HG02678 (cell line): ENCODE results near the gene CHCHD6.
A peak's percentile ranks its signal among the peaks of the same experiment; 100 is the strongest.

Experiments used
- ATAC-seq: cut with Tn5 transposase; IDR thresholded peaks from one replicate; pipeline ENCODE4 v1.9.1; 2021; ENCODE audit warnings: mild to moderate bottlenecking, moderate library complexity; ENCODE audit not compliant: unreplicated experiment

The CHCHD6 gene

DNA sequence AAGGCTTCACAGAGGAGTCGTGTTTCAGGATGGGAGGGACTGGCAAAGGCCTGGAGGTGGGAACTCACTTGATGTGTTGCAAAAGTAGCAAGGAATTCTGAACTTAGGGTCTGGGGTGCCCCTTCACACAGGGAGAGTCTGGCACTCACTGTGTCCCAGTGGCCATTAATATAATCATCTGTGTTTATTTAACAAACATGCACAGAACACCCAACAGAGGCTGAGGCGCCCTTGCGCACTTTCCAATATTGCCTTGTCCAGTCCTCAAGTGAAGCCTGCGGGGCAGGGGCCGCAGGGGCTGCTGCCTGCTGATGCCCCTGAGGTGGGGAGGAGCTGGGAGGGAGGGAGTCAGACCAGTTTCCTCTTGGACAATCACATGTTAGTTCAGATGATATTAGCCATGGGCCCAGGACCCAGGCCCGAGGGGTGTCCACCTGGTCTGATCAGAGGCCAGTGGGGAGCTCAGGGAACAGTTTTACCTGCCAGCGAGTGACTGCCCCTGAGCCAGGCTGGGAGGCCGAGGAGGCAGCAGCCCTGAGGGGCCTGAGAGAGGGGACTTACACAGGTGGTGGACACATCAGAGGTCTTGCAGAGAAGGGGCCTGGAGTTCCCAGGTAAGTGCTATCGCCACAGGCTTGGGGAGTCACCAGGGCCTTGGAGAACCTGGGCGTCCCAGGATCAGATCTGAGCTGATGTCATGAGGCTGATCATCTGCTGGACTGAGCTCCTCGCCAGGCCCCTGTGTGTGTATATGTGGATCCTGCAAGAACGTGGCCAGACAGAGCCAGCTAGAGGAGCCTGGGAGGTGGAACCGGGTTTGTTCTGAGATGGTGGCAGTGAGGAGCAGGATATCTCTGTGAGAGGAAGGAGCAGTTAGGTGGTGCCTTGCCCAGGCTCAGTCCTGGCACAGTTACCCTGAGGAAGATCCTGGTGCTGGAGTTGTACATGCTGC is 35.3 kb upstream of the CHCHD6 start:
- ATAC-seq = no peak

- ATAC-seq = no peak
Measured at GRCh38 chr3:126671521-126671920, 32.5 kb upstream of the CHCHD6 start.

DNA sequence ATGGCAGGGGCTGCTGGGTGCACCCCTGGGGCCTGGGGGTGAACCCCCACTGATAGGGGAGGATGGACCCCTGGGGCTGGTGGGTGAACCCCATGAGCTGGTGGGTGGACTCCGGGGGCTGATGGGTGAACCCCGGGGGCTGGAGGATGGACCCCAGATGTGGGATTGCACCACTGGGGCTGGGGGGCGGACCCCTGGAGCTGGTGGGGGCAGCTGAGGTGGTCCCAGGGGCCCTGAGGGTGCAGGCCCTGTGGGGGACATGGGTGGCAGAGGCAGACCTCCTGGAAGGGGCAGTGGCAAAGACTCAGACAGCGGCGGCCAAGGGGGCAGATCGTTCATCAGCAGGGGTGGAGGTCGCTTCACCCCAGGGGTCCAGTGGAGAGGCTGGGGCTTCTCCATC is 31.7 kb upstream of the CHCHD6 start:
- ATAC-seq = no peak

- ATAC-seq = no peak
Measured at GRCh38 chr3:126672741-126673140, 31.3 kb upstream of the CHCHD6 start.

- ATAC-seq = no peak
Measured at GRCh38 chr3:126676919-126677705, 26.9 kb upstream of the CHCHD6 start.

DNA sequence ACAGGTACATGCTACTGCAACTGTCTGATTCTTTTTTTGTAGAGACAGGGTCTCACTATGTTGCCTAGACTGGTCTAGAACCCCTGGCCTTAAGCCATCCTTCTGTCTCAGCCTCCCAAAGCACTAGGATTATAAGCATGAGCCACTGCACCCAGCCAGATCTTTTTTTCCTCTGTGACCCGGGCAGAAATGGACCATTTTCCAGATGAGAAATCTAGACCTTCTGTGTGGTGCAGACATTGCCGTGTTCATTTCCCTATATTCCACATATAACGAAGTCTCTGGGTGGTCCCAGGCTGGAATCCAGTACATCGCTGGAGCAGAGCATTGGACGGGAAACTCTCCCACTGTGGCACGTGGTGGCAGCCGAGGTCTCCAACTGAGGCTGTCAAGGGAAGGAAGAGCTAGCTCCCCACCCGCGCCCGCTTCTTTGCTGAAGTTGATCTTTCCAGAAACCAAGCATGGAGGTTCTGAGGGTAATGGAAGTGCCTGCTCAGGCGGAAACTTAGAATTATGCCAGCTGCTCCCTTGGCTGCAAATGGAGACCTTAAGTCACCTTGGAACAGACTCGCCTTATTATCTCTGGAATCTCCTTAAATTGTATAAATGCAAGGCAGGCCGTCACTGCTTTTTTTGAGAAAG is 26.1 kb upstream of the CHCHD6 start:
- no peak for ATAC-seq

DNA sequence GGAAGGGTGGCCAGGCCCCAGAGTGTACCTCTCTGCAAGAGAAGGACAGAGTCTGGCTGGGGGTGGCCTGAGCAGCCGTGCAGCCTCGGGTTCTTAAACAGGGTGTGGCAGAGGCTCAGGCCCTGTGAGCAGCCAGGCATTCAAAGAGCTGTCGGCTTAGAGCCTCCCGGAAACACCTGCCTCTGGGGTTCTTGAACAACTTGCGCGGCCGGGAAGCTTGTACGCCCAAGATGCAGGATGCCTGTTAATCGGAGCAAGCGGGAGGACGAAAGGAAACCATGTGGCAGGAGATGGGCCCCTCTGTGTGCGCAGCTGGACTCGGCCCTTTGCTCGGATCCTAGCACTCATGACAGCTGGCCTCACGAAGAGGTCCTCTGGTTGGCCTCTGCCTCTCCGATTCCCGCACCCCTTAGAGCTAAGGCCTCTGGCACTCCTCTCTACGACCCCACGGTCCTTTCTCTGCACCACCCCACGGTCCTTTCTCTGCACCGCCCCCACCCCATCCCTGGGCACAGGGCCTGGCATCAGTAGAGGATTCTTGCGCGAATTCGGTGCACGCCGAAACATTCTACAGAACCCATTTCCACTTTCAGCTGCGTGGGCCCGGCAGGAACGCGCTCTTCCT is 25.2 kb upstream of the CHCHD6 start:
- ATAC-seq = peak; percentile 6

DNA sequence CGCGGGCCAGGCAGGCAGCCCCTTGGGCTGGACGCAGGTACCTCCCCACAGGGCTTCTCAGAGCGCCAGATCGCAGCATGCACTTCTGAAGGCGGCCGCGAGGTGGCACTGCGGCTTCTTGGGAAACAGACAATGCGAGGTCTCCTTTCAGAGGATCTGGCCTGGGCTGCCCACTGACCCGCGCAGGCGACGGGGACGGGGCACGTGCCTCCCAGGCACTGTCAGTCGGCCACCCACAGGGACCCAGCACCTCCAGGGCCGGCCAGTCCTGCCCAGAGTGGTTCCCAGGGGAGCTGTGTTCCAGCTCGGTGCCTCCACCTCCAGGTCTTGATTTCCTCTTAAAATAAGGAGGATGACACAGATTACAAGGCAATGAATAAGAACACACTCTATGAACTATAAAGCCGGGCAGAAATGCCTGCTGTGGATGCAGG is 24.7 kb upstream of the CHCHD6 start:
- peak; percentile 47 for ATAC-seq

GRCh38 chr3:126679831-126680666 is 24.0 kb upstream of the CHCHD6 start:
- ATAC-seq = no peak

DNA sequence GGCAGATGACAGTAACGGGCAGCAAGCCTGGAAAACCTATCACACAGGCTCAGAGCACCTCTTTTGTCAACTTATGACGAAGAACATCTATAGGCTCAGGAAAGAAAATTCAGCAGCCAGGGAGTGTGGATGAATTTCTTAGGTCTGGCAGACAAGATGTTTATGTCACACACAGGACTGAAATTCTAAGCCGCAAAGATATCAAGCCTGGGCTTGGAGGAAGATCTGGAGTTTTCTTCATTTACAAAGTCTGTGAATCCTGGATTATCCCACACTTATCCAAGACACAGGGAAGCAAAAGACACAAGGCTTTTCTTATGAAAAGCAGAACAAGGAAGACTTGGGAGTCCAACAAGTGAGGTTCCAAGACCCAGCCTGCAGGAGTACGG is 23.4 kb upstream of the CHCHD6 start:
- ATAC-seq = no peak

GRCh38 chr3:126682009-126682408 is 22.0 kb upstream of the CHCHD6 start:
- ATAC-seq = no peak

- ATAC-seq = no peak
Measured at GRCh38 chr3:126683069-126683468, 21.0 kb upstream of the CHCHD6 start.

GRCh38 chr3:126684218-126684751 is 19.8 kb upstream of the CHCHD6 start:
- no peak for ATAC-seq

- ATAC-seq = no peak
Measured at GRCh38 chr3:126685021-126685420, 19.0 kb upstream of the CHCHD6 start.

DNA sequence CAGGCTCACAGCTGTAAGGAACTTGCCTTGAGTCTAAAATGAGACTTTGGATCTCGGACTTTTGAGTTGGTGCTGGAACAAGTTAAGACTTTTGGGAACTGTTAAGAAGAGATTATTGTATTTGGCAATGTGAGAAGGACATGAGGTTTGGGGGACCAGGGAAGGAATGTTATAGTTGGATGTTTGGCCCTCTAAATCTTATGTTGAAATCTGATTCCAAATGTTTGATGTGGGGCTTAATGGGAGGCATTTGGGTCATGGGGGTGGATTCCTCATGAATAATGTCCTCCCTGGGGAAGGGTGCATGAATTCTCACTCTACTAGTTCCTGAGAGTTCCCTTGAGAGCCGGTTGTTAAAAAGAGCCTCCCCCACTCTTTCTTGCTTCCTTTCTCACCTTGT is 18.5 kb upstream of the CHCHD6 start:
- ATAC-seq = no peak

DNA sequence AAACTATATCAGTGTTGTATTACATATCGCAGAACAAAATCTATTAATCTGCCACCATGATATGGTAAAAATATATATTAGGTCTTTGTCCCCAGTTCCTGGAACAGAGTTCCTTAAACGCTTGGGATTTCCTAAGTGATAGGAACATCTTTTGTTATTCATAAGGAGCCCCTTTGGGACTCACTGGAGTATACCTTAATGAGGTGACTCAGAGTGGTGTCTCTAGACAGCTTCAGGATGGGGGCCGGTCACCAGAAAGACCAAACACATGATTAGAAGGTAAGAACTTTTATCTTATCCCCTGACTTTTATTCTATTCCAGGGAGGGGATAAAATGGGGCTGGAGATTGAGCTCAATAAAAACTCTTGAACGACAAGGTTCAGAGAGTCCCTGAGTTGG is 12.3 kb upstream of the CHCHD6 start:
- no peak for ATAC-seq

DNA sequence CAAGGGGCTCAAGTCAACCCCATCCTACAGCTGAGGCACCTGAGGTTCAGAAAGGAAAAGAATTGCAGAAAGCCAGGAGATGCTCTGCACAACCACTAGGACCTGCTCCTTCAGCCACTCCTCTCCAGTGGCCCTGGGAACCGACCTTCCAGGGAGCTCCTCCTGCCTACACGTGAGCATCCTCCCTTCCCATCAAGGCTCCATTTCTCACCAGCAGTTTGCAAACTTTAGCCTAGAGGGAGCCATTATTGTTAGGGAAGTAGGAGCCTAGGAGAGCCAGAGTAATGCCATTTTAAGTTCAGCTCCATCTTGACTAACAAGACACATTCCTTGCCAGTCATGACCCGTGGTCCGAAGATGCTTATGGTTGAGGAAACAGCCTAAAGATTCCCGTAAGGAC is 11.2 kb upstream of the CHCHD6 start:
- ATAC-seq = no peak

DNA sequence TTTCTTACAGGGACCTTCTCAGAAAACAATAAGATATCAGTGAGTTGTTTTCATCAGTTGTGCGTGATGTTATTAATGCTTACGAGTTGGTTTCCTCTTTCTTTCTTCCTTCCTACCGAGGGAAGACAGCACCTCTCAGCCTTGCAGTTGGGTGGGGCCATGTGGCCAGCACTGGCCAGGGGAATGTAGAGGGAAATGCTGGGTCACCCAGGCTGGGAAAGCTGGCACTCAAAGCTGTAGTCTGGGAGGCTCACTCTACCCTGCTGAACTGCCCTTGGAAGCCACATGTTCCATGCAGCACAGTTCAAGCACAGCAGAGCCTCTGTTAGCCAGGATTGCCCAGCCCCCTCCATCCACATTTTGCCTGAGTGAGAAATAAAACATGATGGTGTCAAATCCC is 10.1 kb upstream of the CHCHD6 start:
- ATAC-seq = no peak

DNA sequence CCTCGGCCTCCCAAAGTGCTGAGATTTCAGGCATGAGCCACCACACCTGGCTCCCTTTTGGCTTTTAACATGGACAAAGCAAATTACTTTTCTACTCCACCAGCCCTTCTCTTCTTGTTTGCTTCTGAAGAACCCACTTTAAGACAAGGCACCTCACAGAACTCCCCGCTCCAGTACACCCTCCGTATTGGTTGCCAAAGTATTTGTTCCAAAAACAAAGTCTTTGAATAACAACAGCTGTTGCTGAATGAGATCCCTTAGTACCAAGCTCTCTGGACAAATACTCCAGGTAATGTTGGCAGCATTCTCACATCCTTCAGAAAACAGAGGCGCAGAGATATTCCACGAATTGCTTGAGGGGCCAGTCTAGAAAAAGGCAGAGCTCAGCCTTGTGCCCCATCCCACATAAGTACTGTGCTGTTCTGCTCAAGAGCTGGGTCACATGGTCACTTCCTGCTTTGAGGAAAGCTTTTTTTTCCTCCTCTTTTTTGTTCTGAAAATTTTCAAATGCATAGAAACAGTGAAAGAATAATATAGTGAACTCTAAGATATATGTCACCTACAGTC is 7.3 kb upstream of the CHCHD6 start:
- ATAC-seq = no peak

- no peak for ATAC-seq
Measured at GRCh38 chr3:126699011-126699410, 5.0 kb upstream of the CHCHD6 start.
